K562 (cell line): Measurements from ENCODE around the gene SELENOW. TPM values are rescaled to one million over a fixed set of nuclear protein-coding genes. Genes with fewer than 3 reads are reported as not detected.
"Not testable (repeated sequence)": the region's sequence is repeated elsewhere in the genome, so short reads cannot be mapped to it uniquely, and the experiment has no call there.

Source experiments
- ATAC-seq: fragments of 200-7000 bp; cut with Tn5 transposase; 3 replicates; pipeline ENCODE4 v1.9.1; 2020; ENCODE audit warnings: moderate library complexity
- BruUV-seq: library from RNA; stranded (reverse); fragments of 400-500 nt; replicated peaks from 2 replicates; lab custom pipeline; 2021; lab: Mats Ljungman, UMichigan
- CTCF ChIA-PET: fragments of 300-600 bp; formaldehyde crosslinking; extraction: SDS; loops from one replicate; lab custom pipeline; 2021; ENCODE audit warnings: low intra/inter-chr PET ratio; lab: Yijun Ruan, JAX
- POLR2A ChIA-PET: fragments of 300-600, 350-650 bp; sonication (Branson Sonifier 250); formaldehyde crosslinking; extraction: SDS; loops from one replicate; lab custom pipeline; 2021; ENCODE audit warnings: antibody characterized with exemption, inconsistent platforms; lab: Yijun Ruan, JAX
- DNase-seq, 4 experiments: peaks; one replicate each; pipeline versions ENCODE4 v3.0.0 to v3.0.0-alpha.2; 2011 to 2018; ENCODE audit warnings: low spot score in 3 of 4, mixed read lengths in 3 of 4; ENCODE audit errors: extremely low read depth in 1 of 4
- FAIRE-seq: peaks from 2 replicates; lab custom pipeline; 2011; peaks lifted over from hg19 to GRCh38; lab: Jason Lieb, UNC
- H2AFZ ChIP-seq: 2 replicates; pipeline ENCODE4 v1.6.0; 2011; ENCODE audit warnings: low read depth, low read length, control low read depth, inconsistent platforms
- H3K27ac ChIP-seq: fragments of 200-600 bp; 3 replicates; pipeline ENCODE4 v1.8.0; 2011; ENCODE audit warnings: low read depth, mild to moderate bottlenecking, control low read depth, inconsistent platforms, low read length, moderate library complexity, mixed read lengths; ENCODE audit errors: extremely low read depth
- H3K27me3 ChIP-seq, 2 experiments: fragments of 300-600 bp in 1 of 2; 2 replicates in 1 of 2; 3 replicates in 1 of 2; pipeline versions ENCODE4 v1.6.0 to v1.8.0; 2011; ENCODE audit warnings: inconsistent platforms in 2 of 2, low read length in 2 of 2, mild to moderate bottlenecking in 1 of 2, mixed read lengths in 1 of 2, moderate library complexity in 1 of 2; ENCODE audit not compliant: control insufficient read depth in 2 of 2, insufficient read depth in 2 of 2
- H3K36me3 ChIP-seq: fragments of 300-600 bp; 3 replicates; pipeline ENCODE4 v1.8.0; 2011; ENCODE audit warnings: mild to moderate bottlenecking, low read length, inconsistent platforms; ENCODE audit not compliant: control insufficient read depth, insufficient read depth
- H3K4me1 ChIP-seq, 2 experiments: fragments of 200-600 bp in 1 of 2; replicated peaks in 1 of 2; 2 replicates in 1 of 2; 3 replicates in 1 of 2; pipeline versions ENCODE4 v1.5.1 to v1.8.0; 2011; ENCODE audit warnings: inconsistent platforms in 2 of 2, low read length in 2 of 2, mild to moderate bottlenecking in 1 of 2, mixed read lengths in 1 of 2, moderate library complexity in 1 of 2; ENCODE audit not compliant: control insufficient read depth in 2 of 2, insufficient read depth in 2 of 2
- H3K4me2 ChIP-seq: 2 replicates; pipeline ENCODE4 v1.6.1; 2011; ENCODE audit warnings: low read length, control low read depth, inconsistent platforms, mixed read lengths; ENCODE audit not compliant: insufficient read depth
- H3K4me3 ChIP-seq: fragments of 200-600 bp; sonication (generic), shearing (Covaris generic); 2 replicates; pipeline ENCODE4 v1.5.1; 2016; ENCODE audit warnings: control low read depth, inconsistent platforms
- H3K79me2 ChIP-seq: fragments of 200-600 bp; 3 replicates; pipeline ENCODE4 v1.8.0; 2011; ENCODE audit warnings: low read length, inconsistent platforms; ENCODE audit not compliant: control insufficient read depth, insufficient read depth
- H3K9ac ChIP-seq, 2 experiments: 2 replicates each; pipeline versions ENCODE4 v1.6.0 to v1.6.1; 2011; ENCODE audit warnings: low read depth in 2 of 2, low read length in 2 of 2, control low read depth in 1 of 2, inconsistent platforms in 1 of 2, mild to moderate bottlenecking in 1 of 2, mixed read lengths in 1 of 2; ENCODE audit not compliant: insufficient read depth in 1 of 2
- H3K9me1 ChIP-seq: one replicate; pipeline ENCODE4 v1.6.0; 2011; ENCODE audit warnings: inconsistent platforms, mild to moderate bottlenecking, low read length, moderate library complexity; ENCODE audit not compliant: control insufficient read depth, insufficient read depth
- H3K9me3 ChIP-seq: replicated peaks from 2 replicates; pipeline ENCODE4 v1.5.1; 2011; ENCODE audit warnings: low read depth, low read length, inconsistent platforms; ENCODE audit not compliant: control insufficient read depth, insufficient read depth
- H4K20me1 ChIP-seq: replicated peaks from 2 replicates; pipeline ENCODE4 v1.6.1; 2011; ENCODE audit warnings: low read length, inconsistent platforms, mixed read lengths; ENCODE audit not compliant: control insufficient read depth, insufficient read depth
- WGBS: fragments of 100-300 bp; shearing (Covaris generic); methylation state at CpG from one replicate; pipeline ENCODE4 v1.1.6; 2016; ENCODE audit warnings: low coverage, mixed read lengths; ENCODE audit not compliant: insufficient coverage; ENCODE audit errors: missing lambda C conversion rate; 5-methylcytosine and 5-hydroxymethylcytosine counted together
- in situ Hi-C: fragments of 300-500 bp; cut with MboI; formaldehyde crosslinking; loops from 4 replicates; pipeline ENCODE4 v1.15.0; 2018; ENCODE audit warnings: inconsistent platforms, mixed read lengths
- intact Hi-C: fragments of 100-400 bp; cut with micrococcal nuclease; formaldehyde crosslinking; loops from 2 replicates; pipeline ENCODE4 v1.14.2; 2022
- polyA plus RNA-seq, 8 experiments: library from polyadenylated mRNA; depleted of rRNA in 4 of 8; stranded (reverse) in 5 of 8; unstranded in 3 of 8; fragments of >200 nt; fragmentation: Nextera tagmentation in 2 of 8; fragmentation: Illumina TruSeq in 1 of 8; extraction: Ambion mirVana in 2 of 8; extraction: Trizol in 1 of 8; gene quantifications; 2 replicates each; pipeline versions ENCODE4 v1.2.1 to v1.2.3, GENCODE V29; 2011 to 2014; ENCODE audit warnings: inconsistent platforms in 1 of 8, missing spikeins in 1 of 8
- total RNA-seq, 7 experiments: library from RNA; depleted of rRNA in 6 of 7; stranded (reverse); fragments of >200 nt in 6 of 7; fragmentation: Illumina TruSeq in 2 of 7; extraction: Trizol in 2 of 7; gene quantifications; 2 replicates each; pipeline versions ENCODE4 v1.2.1 to v1.2.3, GENCODE V29; 2011 to 2021; ENCODE audit warnings: low replicate concordance in 1 of 7

Gene SELENOW
- total and polyA plus RNA-seq, 9 of the 15 experiments (the other 6 are each of a cell fraction or from before 2014, with no cell fraction given): 91.9 to 279 (median 156) TPM

GRCh38 chr19:47803148-47803547, 24.6 kb downstream of the SELENOW start:
- H4K20me1 ChIP-seq, DNase-seq, H3K9me3 ChIP-seq, H3K27ac ChIP-seq, intact Hi-C loops, H3K79me2 ChIP-seq, H2AFZ ChIP-seq, H3K36me3 ChIP-seq, CTCF ChIA-PET, ATAC-seq, H3K9ac ChIP-seq, H3K9me1 ChIP-seq, H3K4me2 ChIP-seq, POLR2A ChIA-PET, H3K4me1 ChIP-seq, BruUV-seq, H3K4me3 ChIP-seq, FAIRE-seq: not testable (repeated sequence)
- peaks cover 15 to 28% of the 10 kb centered on the region in 2 experiments for H3K27me3 ChIP-seq
- 0% methylated on average over 2 of the region's 21 CpGs for WGBS
- in situ Hi-C loops: loop anchor here (5.0 kb wide), 1 partner anchor 54 kb away; the partner anchor contains the start of gene TPRX2

- H3K79me2 ChIP-seq, H3K4me2 ChIP-seq, ATAC-seq, POLR2A ChIA-PET, H3K4me3 ChIP-seq, intact Hi-C loops, H3K36me3 ChIP-seq, FAIRE-seq, H2AFZ ChIP-seq, H3K9me3 ChIP-seq, H3K9ac ChIP-seq, H3K4me1 ChIP-seq, CTCF ChIA-PET, H3K9me1 ChIP-seq, BruUV-seq, H4K20me1 ChIP-seq, DNase-seq, H3K27ac ChIP-seq: not testable (repeated sequence)
- H3K27me3 ChIP-seq: peaks cover 12 to 23% of the 10 kb centered on the region in 2 experiments; a peak in 4 of 5 replicates
- in situ Hi-C loops: loop anchor here (5.0 kb wide), 1 partner anchor 54 kb away; the partner anchor contains the start of gene TPRX2
- WGBS: 13% methylated on average over 4 of the region's 12 CpGs
These were observed 25.2 kb downstream of the SELENOW start for GRCh38 chr19:47803671-47804070.

- intact Hi-C loops, CTCF ChIA-PET, H3K36me3 ChIP-seq, H3K4me1 ChIP-seq, H3K4me3 ChIP-seq, DNase-seq, H3K79me2 ChIP-seq, H4K20me1 ChIP-seq, BruUV-seq, H3K9ac ChIP-seq, H3K9me3 ChIP-seq, POLR2A ChIA-PET, H3K27ac ChIP-seq, ATAC-seq, H3K4me2 ChIP-seq, H2AFZ ChIP-seq, H3K9me1 ChIP-seq: not testable (repeated sequence)
- WGBS: 4% methylated on average over 5 of the region's 5 CpGs
- peak; percentile 37 for FAIRE-seq
- H3K27me3 ChIP-seq: peaks cover 12 to 23% of the 10 kb centered on the region in 2 experiments; a peak in 4 of 5 replicates
- in situ Hi-C loops: loop anchor here (5.0 kb wide), 1 partner anchor 53 kb away; the partner anchor contains the start of gene TPRX2
These were observed 25.9 kb downstream of the SELENOW start, which contains the start of gene TPRX1 for GRCh38 chr19:47804451-47804850. Gene TPRX1 (minus strand): TSS chr19:47804551. CDS start chr19:47804539, 12 bp downstream.
